Naive thymus-derived CD4-positive, alpha-beta T cell (primary cell): ENCODE data around the gene ACTN2. TPM values are rescaled to one million over a fixed set of nuclear protein-coding genes. Genes with fewer than 3 reads are reported as not detected.

Source experiments
- ATAC-seq: fragments of 150-1000 bp; cut with Tn5 transposase; 2 replicates; pipeline ENCODE4 v1.10.0; 2021; ENCODE audit warnings: mild to moderate bottlenecking, moderate library complexity
- CTCF ChIA-PET: fragments of 350-600 bp; sonication (Branson Sonifier 250); formaldehyde crosslinking; loops from one replicate; lab custom pipeline; 2021; ENCODE audit warnings: antibody characterized with exemption; lab: Charles Lee
- POLR2A ChIA-PET: fragments of 350-600 bp; sonication (Branson Sonifier 250); formaldehyde crosslinking; loops from one replicate; lab custom pipeline; 2021; ENCODE audit warnings: antibody characterized with exemption, inconsistent platforms; lab: Charles Lee
- DNase-seq, 9 donors: peaks; one replicate each; pipeline versions ENCODE4 v3.0.0 to v3.0.0-alpha.2; 2020 to 2022; ENCODE audit warnings: mixed read lengths in 1 of 9
- H3K27ac ChIP-seq: one replicate; pipeline ENCODE4 v1.7.0; 2013; ENCODE audit warnings: mild to moderate bottlenecking, low read depth, low read length, moderate library complexity
- H3K27me3 ChIP-seq, 2 donors: one replicate each; pipeline ENCODE4 v1.7.0; 2013; ENCODE audit warnings: low read length in 2 of 2, mild to moderate bottlenecking in 2 of 2, moderate library complexity in 2 of 2; ENCODE audit not compliant: control insufficient read depth in 2 of 2, insufficient read depth in 2 of 2
- H3K36me3 ChIP-seq, 3 experiments: 1 replicate in 2 of 3; 2 replicates in 1 of 3; pipeline ENCODE4 v1.7.0; 2013; ENCODE audit warnings: low read length in 3 of 3, mild to moderate bottlenecking in 3 of 3, moderate library complexity in 1 of 3; ENCODE audit not compliant: insufficient read depth in 3 of 3, control insufficient read depth in 2 of 3
- H3K4me1 ChIP-seq, 2 donors: one replicate each; pipeline ENCODE4 v1.7.0; 2013; ENCODE audit warnings: low read length in 2 of 2, mild to moderate bottlenecking in 2 of 2, moderate library complexity in 1 of 2; ENCODE audit not compliant: control insufficient read depth in 2 of 2, insufficient read depth in 2 of 2
- H3K4me3 ChIP-seq: 2 replicates; pipeline ENCODE4 v1.7.0; 2013; ENCODE audit warnings: mild to moderate bottlenecking, low read length
- H3K9me3 ChIP-seq, 3 experiments: 1 replicate in 2 of 3; 2 replicates in 1 of 3; pipeline ENCODE4 v1.7.0; 2013; ENCODE audit warnings: low read length in 3 of 3; ENCODE audit not compliant: control insufficient read depth in 2 of 3
- H3K27ac Mint-ChIP-seq, 9 donors: one replicate each; pipeline ENCODE4 v1.8.0; 2020 to 2022; ENCODE audit warnings: mixed read lengths in 9 of 9, mild to moderate bottlenecking in 8 of 9, moderate library complexity in 5 of 9, inconsistent platforms in 2 of 9
- H3K27me3 Mint-ChIP-seq, 5 donors: one replicate each; pipeline ENCODE4 v1.8.0; 2021 to 2022; ENCODE audit warnings: mixed read lengths in 5 of 5, mild to moderate bottlenecking in 1 of 5
- H3K36me3 Mint-ChIP-seq, 5 donors: one replicate each; pipeline ENCODE4 v1.8.0; 2020 to 2022; ENCODE audit warnings: mixed read lengths in 5 of 5, mild to moderate bottlenecking in 3 of 5, inconsistent platforms in 1 of 5
- H3K4me1 Mint-ChIP-seq, 7 donors: one replicate each; pipeline ENCODE4 v1.8.0; 2020 to 2022; ENCODE audit warnings: mixed read lengths in 7 of 7, mild to moderate bottlenecking in 3 of 7, inconsistent platforms in 1 of 7
- H3K4me3 Mint-ChIP-seq, 10 donors: one replicate each; pipeline ENCODE4 v1.8.0; 2020 to 2022; ENCODE audit warnings: mild to moderate bottlenecking in 10 of 10, mixed read lengths in 10 of 10, moderate library complexity in 6 of 10, inconsistent platforms in 2 of 10
- H3K9me3 Mint-ChIP-seq, 11 donors: one replicate each; pipeline ENCODE4 v1.8.0; 2020 to 2022; ENCODE audit warnings: mixed read lengths in 11 of 11, mild to moderate bottlenecking in 4 of 11, inconsistent platforms in 1 of 11, moderate library complexity in 1 of 11
- intact Hi-C, 2 donors: fragments of 100-400 bp; cut with micrococcal nuclease; formaldehyde crosslinking; loops; one replicate each; pipeline ENCODE4 v1.15.1; 2023
- polyA plus RNA-seq, 2 donors: library from polyadenylated mRNA; unstranded; fragments of 300-500 nt; fragmentation: Illumina TruSeq; gene quantifications; one replicate each; pipeline ENCODE4 v1.2.3, GENCODE V29; 2021
- total RNA-seq, 6 experiments: library from RNA in 5 of 6; stranded (reverse) in 5 of 6; gene quantifications; 1 replicate in 5 of 6; 2 replicates in 1 of 6; pipeline ENCODE4 v1.2.3 and lab custom pipeline; 2021 to 2026

Gene ACTN2
- total and polyA plus RNA-seq, 7 experiments from 2014 or later: not detected

DNA sequence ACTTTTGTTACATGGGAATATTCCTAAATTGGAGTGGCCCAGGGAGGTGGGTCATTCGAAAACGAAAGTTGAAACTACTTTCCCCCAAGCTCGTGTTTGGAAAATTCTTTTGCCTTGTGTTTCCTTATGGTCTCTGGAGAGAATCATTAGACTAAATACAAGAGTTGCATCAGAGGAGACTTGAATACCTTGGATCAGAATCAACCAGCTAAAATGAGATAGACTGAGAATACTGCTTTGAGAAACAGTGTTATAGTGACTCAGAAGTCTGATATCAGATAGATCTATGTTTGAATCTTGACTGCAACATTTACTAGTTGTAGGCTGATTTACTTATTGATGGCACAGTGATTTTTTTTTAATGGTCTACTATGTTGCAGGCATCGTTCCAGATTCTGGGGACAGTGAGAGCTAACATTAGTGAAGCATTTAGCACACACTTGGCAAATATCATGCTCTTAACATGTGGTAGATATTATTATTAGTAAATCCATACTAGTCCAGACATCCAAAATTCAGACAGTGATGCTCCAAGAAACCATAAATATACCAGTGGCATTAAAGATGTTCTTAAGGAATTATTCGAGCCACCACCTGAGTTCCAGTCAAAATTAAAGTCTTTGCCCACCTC lies 12.9 kb upstream of the ACTN2 start:
- Mint-ChIP-seq H3K4me1 (no peaks in the 10 kb centered on the region), H3K4me3 (no peak overlapping the region), H3K36me3 (no peaks in the 10 kb centered on the region), H3K9me3 (peaks cover 0 to 6% (median 0%) of the 10 kb centered on the region in 11 donors), H3K27ac (no peak overlapping the region), H3K27me3 (peaks cover 31 to 45% (median 39%) of the 10 kb centered on the region in 5 donors)
- DNase-seq: no peak
- Histone ChIP-seq H3K9me3 (no peaks in the 10 kb centered on the region), H3K27ac (no peak overlapping the region), H3K27me3 (no peaks in the 10 kb centered on the region), H3K4me1 (no peaks in the 10 kb centered on the region), H3K36me3 (no peaks in the 10 kb centered on the region), H3K4me3 (no peak overlapping the region)
- ChIA-PET CTCF (no interaction called here), POLR2A (no interaction called here)
- intact Hi-C loops: no loop called here
- no peak for ATAC-seq

DNA sequence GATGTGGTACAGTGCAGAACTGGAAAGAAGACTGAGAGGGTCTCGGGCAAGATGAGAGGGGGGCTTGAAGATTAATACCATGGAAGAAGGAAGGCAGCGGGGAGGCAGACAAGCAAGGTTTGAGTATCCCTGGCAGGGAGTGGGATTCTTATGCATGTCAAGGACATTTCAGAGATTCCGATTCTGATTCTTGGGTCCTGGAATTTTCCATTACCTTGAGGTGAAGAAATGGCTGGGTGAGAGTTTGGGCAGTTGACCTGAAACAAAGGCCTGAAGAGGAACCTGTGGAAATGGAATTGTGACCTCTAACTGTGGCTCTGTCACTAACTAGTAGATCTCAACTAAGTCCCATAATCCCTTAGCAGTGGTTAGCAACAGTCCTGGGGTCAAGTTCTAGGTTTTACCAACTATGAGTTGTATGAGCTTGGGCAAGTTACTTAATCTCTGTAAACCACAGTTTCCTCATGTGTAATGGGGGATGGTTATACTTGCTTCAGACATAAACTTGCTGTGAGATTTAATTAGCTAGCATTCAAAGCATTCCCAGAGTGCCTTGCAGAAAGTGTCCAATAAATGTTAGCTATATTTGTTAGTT lies 8.6 kb upstream of the ACTN2 start:
- H3K4me1 ChIP-seq: no peaks in the 10 kb centered on the region
- Mint-ChIP-seq H3K36me3 (no peaks in the 10 kb centered on the region), H3K27me3 (peaks cover 18 to 52% (median 24%) of the 10 kb centered on the region in 5 donors), H3K4me1 (no peaks in the 10 kb centered on the region), H3K27ac (no peak overlapping the region), H3K9me3 (peaks cover 0 to 2% (median 0%) of the 10 kb centered on the region in 11 donors), H3K4me3 (no peak overlapping the region)
- H3K9me3 ChIP-seq: no peaks in the 10 kb centered on the region
- DNase-seq (no peak), ATAC-seq (peak; percentile 31)
- no peak overlapping the region for H3K27ac ChIP-seq
- no peaks in the 10 kb centered on the region for H3K27me3 ChIP-seq
- intact Hi-C loops: no loop called here
- no peaks in the 10 kb centered on the region for H3K36me3 ChIP-seq
- ChIA-PET POLR2A (no interaction called here), CTCF (no interaction called here)
- H3K4me3 ChIP-seq: no peak overlapping the region

DNA sequence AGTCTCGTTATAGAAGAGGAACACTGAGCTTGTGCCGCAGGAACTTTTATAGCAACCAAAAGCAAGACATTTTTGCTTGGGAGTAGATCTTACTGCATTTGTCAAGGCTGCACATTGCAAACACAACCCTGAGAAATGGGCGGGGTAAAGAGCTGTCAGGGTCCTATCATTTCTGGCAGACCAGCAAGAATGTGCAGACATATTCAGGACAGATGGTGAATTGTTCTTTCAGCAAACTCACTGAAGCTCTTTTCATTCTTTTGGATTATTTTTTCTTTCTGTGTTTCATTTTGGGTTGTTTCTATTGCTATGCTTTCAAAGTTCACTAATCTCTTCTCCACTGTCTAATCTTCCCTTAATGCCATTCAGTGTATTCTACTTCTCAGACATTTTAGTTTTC lies 5.1 kb upstream of the ACTN2 start:
- Histone ChIP-seq H3K9me3 (no peaks in the 10 kb centered on the region), H3K4me3 (no peak overlapping the region), H3K27me3 (no peaks in the 10 kb centered on the region), H3K4me1 (no peaks in the 10 kb centered on the region), H3K36me3 (no peaks in the 10 kb centered on the region), H3K27ac (no peak overlapping the region)
- intact Hi-C loops: no loop called here
- CTCF ChIA-PET: no interaction called here
- no peak overlapping the region for H3K27ac Mint-ChIP-seq
- H3K4me3 Mint-ChIP-seq: no peak overlapping the region
- peaks cover 5 to 12% (median 9%) of the 10 kb centered on the region in 7 donors for H3K4me1 Mint-ChIP-seq
- H3K27me3 Mint-ChIP-seq: peaks cover 12 to 61% (median 23%) of the 10 kb centered on the region in 5 donors
- peaks cover 0 to 6% (median 2%) of the 10 kb centered on the region in 5 donors for H3K36me3 Mint-ChIP-seq
- DNase-seq (no peak), ATAC-seq (no peak)
- peaks cover 0 to 7% (median 0%) of the 10 kb centered on the region in 11 donors for H3K9me3 Mint-ChIP-seq
- POLR2A ChIA-PET: no interaction called here

DNA sequence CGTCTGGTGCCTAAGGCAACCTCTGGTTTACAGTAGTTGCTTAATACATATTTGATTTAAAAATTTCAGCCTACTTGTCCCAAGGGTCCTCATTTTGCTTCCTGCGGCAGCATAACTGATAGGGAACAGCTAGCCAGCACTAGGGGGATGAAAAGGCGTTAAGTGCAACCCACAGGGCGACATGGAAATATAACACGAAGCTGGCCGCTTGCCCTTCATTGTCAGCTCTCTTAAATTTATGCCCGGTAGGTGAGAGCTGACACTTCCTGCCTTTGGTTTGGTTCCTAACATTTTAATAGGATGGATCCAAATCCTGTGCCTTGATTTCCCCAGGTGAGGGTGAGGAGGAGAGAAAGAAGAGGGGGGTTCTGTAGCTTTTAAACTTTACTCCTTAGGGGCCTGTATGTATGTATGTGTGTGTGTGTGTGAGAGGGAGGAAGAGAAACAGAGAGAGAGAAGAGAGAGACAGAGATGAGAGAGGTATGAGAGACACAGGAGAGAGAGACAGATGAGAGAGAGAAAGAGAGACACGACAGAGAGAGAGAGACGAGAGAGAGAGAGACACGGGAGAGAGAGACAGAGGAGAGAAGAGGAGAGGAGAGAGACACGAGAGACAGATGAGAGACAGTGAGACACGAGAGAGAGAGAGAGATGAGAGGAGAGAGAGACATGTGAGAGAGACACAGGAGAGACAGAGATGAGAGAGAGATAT lies 938 bp upstream of the ACTN2 start:
- Histone ChIP-seq H3K9me3 (no peaks in the 10 kb centered on the region), H3K27ac (no peak overlapping the region), H3K4me1 (peaks cover 12 to 13% of the 10 kb centered on the region in 2 donors), H3K36me3 (no peaks in the 10 kb centered on the region), H3K4me3 (no peak overlapping the region), H3K27me3 (peaks cover 8 to 14% of the 10 kb centered on the region in 2 donors)
- ATAC-seq (no peak), DNase-seq (no peak)
- Mint-ChIP-seq H3K27me3 (peaks cover 33 to 65% (median 44%) of the 10 kb centered on the region in 5 donors), H3K9me3 (peaks cover 0 to 7% (median 2%) of the 10 kb centered on the region in 11 donors), H3K4me1 (peaks cover 9 to 32% (median 25%) of the 10 kb centered on the region in 7 donors), H3K27ac (peak overlapping the region in 5 of 9 donors; percentile 16 to 90 (median 52)), H3K36me3 (peaks cover 0 to 6% (median 2%) of the 10 kb centered on the region in 5 donors), H3K4me3 (peak overlapping the region; percentile 57 to 96 (median 80))
- intact Hi-C loops: loop anchor here in 1 of 2 donors (5.0 kb wide), 2 partner anchors 83 to 112 kb away; partner anchors contain the start of genes HEATR1 and MTR
- POLR2A ChIA-PET: no interaction called here
- CTCF ChIA-PET: no interaction called here

DNA sequence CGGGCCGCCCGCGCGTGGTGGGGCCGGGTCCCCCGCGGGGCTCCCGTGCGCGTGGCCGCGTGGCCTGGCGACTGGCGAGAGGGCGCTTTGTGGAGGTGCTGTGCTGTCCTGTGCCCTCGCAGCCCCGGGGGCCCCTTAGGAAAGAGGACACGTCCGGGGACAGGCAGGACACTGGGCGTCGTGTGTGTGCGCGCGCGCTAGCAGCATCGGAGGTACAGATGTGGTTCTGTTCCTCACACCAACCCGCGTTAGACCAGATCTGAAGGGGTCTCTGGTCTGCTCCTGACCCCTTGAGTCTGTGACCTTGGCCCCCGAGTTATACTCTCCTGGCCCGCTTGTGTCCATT lies 489 bp downstream of the ACTN2 start:
- peaks cover 9 to 32% (median 25%) of the 10 kb centered on the region in 7 donors for H3K4me1 Mint-ChIP-seq
- no peaks in the 10 kb centered on the region for H3K9me3 ChIP-seq
- no peak for ATAC-seq
- peak overlapping the region; percentile 54 for H3K4me3 ChIP-seq
- peaks cover 0 to 6% (median 2%) of the 10 kb centered on the region in 5 donors for H3K36me3 Mint-ChIP-seq
- CTCF ChIA-PET: interaction anchor here (0.8 kb wide), 1 partner anchor 152 kb away, joined by 3 read pairs; no protein-coding TSS in a partner anchor
- H3K27me3 ChIP-seq: peaks cover 10 to 14% of the 10 kb centered on the region in 2 donors
- H3K9me3 Mint-ChIP-seq: peaks cover 0 to 7% (median 2%) of the 10 kb centered on the region in 11 donors
- H3K27me3 Mint-ChIP-seq: peaks cover 37 to 58% (median 56%) of the 10 kb centered on the region in 5 donors
- peaks cover 12 to 13% of the 10 kb centered on the region in 2 donors for H3K4me1 ChIP-seq
- DNase-seq: peak in 3 of 9 donors; percentile 0 to 23 (median 6)
- H3K4me3 Mint-ChIP-seq: peak overlapping the region; percentile 41 to 85 (median 77)
- H3K27ac Mint-ChIP-seq: no peak overlapping the region
- H3K36me3 ChIP-seq: no peaks in the 10 kb centered on the region
- POLR2A ChIA-PET: no interaction called here
- intact Hi-C loops: loop anchor here in 1 of 2 donors (5.0 kb wide), 2 partner anchors 84 to 111 kb away; partner anchors contain the start of genes HEATR1 and MTR
- no peak overlapping the region for H3K27ac ChIP-seq

DNA sequence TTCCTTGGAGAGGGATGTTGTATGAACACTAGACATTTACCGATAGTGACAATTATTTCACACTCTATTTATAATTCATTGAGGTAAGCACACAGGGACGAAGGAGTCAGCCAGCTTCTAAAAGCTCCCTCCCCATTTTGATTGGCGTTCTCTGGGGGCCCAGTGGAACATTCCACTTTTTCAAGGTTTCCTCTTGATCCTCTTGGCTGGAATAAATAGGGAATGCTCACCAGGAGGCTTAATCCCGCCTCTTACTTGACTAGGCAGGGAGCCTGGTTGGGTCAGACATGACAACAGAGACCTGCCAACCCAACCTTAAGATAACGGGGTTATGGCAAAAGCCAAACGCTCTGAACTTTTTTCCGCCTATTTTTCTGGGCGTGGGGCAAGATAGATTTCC lies 974 bp downstream of the ACTN2 start:
- DNase-seq (no peak), ATAC-seq (no peak)
- intact Hi-C loops: loop anchor here in 1 of 2 donors (5.0 kb wide), 2 partner anchors 85 to 110 kb away; partner anchors contain the start of genes HEATR1 and MTR
- Mint-ChIP-seq H3K4me3 (peak overlapping the region; percentile 41 to 85 (median 77)), H3K36me3 (peaks cover 0 to 6% (median 2%) of the 10 kb centered on the region in 5 donors), H3K4me1 (peaks cover 9 to 32% (median 25%) of the 10 kb centered on the region in 7 donors), H3K27me3 (peaks cover 42 to 62% (median 57%) of the 10 kb centered on the region in 5 donors), H3K27ac (no peak overlapping the region), H3K9me3 (peaks cover 0 to 7% (median 2%) of the 10 kb centered on the region in 11 donors)
- Histone ChIP-seq H3K4me1 (peaks cover 12 to 13% of the 10 kb centered on the region in 2 donors), H3K9me3 (no peaks in the 10 kb centered on the region), H3K4me3 (peak overlapping the region; percentile 54), H3K27ac (no peak overlapping the region), H3K36me3 (no peaks in the 10 kb centered on the region), H3K27me3 (peaks cover 13 to 14% of the 10 kb centered on the region in 2 donors)
- ChIA-PET CTCF (interaction anchor here (0.8 kb wide), 1 partner anchor 152 kb away, joined by 3 read pairs; no protein-coding TSS in a partner anchor), POLR2A (no interaction called here)
